ENCODE data around the gene MYO3A. TPM values are rescaled to one million over a fixed set of nuclear protein-coding genes. Genes with fewer than 3 reads are reported as not detected.

Gene MYO3A
- total and polyA plus RNA-seq, 2 donors (not counting 3 experiments of a cell fraction or from before 2014, with no cell fraction given), result not detected

- intact Hi-C loops (cut with micrococcal nuclease) (no loop called here), dilution Hi-C loops (cut with MboI; ENCODE audit: extremely low pct_ligation_motif_present, low sequenced_read_pairs) (no loop called here)
- no peak for FAIRE-seq
- no peak overlapping the region for H3K4me2 ChIP-seq (ENCODE audit: insufficient read depth, low read length)
- no peaks in the 10 kb centered on the region for H3K27me3 ChIP-seq (ENCODE audit: control insufficient read depth in 2 of 2, insufficient read depth in 2 of 2, low read length in 2 of 2)
- no peaks in the 10 kb centered on the region for H3K36me3 ChIP-seq (ENCODE audit: control insufficient read depth in 2 of 2, extremely low read depth in 1 of 2, insufficient read depth in 2 of 2, low read length in 2 of 2)
- H2AFZ ChIP-seq (ENCODE audit: low read depth, low read length), result no peak overlapping the region
- H3K4me3 ChIP-seq (replicated peaks in 1 of 3; ENCODE audit: insufficient read depth in 1 of 3, low read depth in 1 of 3, low read length in 3 of 3), result no peak overlapping the region
- no peaks in the 10 kb centered on the region for H3K9me3 ChIP-seq (replicated peaks; ENCODE audit: control insufficient read depth, insufficient read depth, low read length)
- POLR2A ChIA-PET, result no interaction called here
- DNase-seq (ENCODE audit: low read depth, low spot score), result no peak
- H3K4me1 ChIP-seq (ENCODE audit: control insufficient read depth, extremely low read depth, insufficient read depth, low read length), result no peaks in the 10 kb centered on the region
- no peaks in the 10 kb centered on the region for H3K79me2 ChIP-seq (ENCODE audit: control insufficient read depth, insufficient read depth, low read length)
- TF ChIP-seq, protein P1, sequence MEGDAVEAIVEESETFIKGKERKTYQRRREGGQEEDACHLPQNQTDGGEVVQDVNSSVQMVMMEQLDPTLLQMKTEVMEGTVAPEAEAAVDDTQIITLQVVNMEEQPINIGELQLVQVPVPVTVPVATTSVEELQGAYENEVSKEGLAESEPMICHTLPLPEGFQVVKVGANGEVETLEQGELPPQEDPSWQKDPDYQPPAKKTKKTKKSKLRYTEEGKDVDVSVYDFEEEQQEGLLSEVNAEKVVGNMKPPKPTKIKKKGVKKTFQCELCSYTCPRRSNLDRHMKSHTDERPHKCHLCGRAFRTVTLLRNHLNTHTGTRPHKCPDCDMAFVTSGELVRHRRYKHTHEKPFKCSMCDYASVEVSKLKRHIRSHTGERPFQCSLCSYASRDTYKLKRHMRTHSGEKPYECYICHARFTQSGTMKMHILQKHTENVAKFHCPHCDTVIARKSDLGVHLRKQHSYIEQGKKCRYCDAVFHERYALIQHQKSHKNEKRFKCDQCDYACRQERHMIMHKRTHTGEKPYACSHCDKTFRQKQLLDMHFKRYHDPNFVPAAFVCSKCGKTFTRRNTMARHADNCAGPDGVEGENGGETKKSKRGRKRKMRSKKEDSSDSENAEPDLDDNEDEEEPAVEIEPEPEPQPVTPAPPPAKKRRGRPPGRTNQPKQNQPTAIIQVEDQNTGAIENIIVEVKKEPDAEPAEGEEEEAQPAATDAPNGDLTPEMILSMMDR (IDR thresholded peaks at IDR 0.05; ENCODE audit: extremely low read depth in 1 of 2, insufficient read depth in 1 of 2, low read depth in 1 of 2, low read length in 2 of 2), result no peak
- TF ChIP-seq POLR2AphosphoS5 (IDR thresholded peaks at IDR 0.05; ENCODE audit: insufficient read depth, low read depth, low read length), result no peak
- H3K27ac ChIP-seq (ENCODE audit: insufficient read depth, low read depth, low read length), result no peak overlapping the region
- CTCF ChIA-PET, result no interaction called here
- no peaks in the 10 kb centered on the region for H3K9me1 ChIP-seq (replicated peaks; ENCODE audit: control insufficient read depth, extremely low read depth, insufficient read depth, low read length)
- BruUV-seq (replicated peaks), result no TSS peak
- H4K20me1 ChIP-seq (replicated peaks; ENCODE audit: control insufficient read depth, extremely low read depth, insufficient read depth, low read length), result no peaks in the 10 kb centered on the region
- no peak overlapping the region for H3K9ac ChIP-seq (replicated peaks; ENCODE audit: extremely low read depth, insufficient read depth, low read length)
Observed at GRCh38 chr10:26093229-26093628, 159.2 kb downstream of the MYO3A start.

GRCh38 chr10:26095781-26096180, 161.8 kb downstream of the MYO3A start:
- TF ChIP-seq MYC (IDR thresholded peaks at IDR 0.05; ENCODE audit: low read depth, low read length) (no peak), POLR2AphosphoS5 (IDR thresholded peaks at IDR 0.05; ENCODE audit: insufficient read depth, low read depth, low read length) (no peak), POLR2A (IDR thresholded peaks at IDR 0.05; ENCODE audit: low read depth, low read length) (no peak), MAX (IDR thresholded peaks at IDR 0.05; ENCODE audit: insufficient read depth, insufficient read length) (no peak), GATA2 (IDR thresholded peaks at IDR 0.05; ENCODE audit: insufficient read depth, insufficient read length, low read depth, low read length) (no peak), JUN (IDR thresholded peaks at IDR 0.05; ENCODE audit: borderline replicate concordance, insufficient read depth, insufficient read length, low read depth) (no peak), FOS (IDR thresholded peaks at IDR 0.05; ENCODE audit: borderline replicate concordance, insufficient read depth, low read length) (no peak), EZH2 (IDR thresholded peaks at IDR 0.05; ENCODE audit: borderline replicate concordance, low read depth, low read length, severe bottlenecking) (no peak)
- TF ChIP-seq, protein P1 (IDR thresholded peaks at IDR 0.05; ENCODE audit: extremely low read depth in 1 of 2, insufficient read depth in 1 of 2, low read depth in 1 of 2, low read length in 2 of 2), result no peak

More at GRCh38 chr10:26095781-26096180, 161.8 kb downstream of the MYO3A start:
- FAIRE-seq (no peak), DNase-seq (ENCODE audit: low read depth, low spot score) (no peak)
- H3K4me2 ChIP-seq (ENCODE audit: insufficient read depth, low read length), result no peak overlapping the region
- no peaks in the 10 kb centered on the region for H3K36me3 ChIP-seq (ENCODE audit: control insufficient read depth in 2 of 2, extremely low read depth in 1 of 2, insufficient read depth in 2 of 2, low read length in 2 of 2)
- H3K9me3 ChIP-seq (replicated peaks; ENCODE audit: control insufficient read depth, insufficient read depth, low read length), result no peaks in the 10 kb centered on the region
- H4K20me1 ChIP-seq (replicated peaks; ENCODE audit: control insufficient read depth, extremely low read depth, insufficient read depth, low read length), result no peaks in the 10 kb centered on the region
- no peaks in the 10 kb centered on the region for H3K4me1 ChIP-seq (ENCODE audit: control insufficient read depth, extremely low read depth, insufficient read depth, low read length)
- H2AFZ ChIP-seq (ENCODE audit: low read depth, low read length), result no peak overlapping the region
- intact Hi-C loops (cut with micrococcal nuclease), result no loop called here
- no TSS peak for BruUV-seq (replicated peaks)
- ChIA-PET CTCF (no interaction called here), POLR2A (no interaction called here)
- H3K27me3 ChIP-seq (ENCODE audit: control insufficient read depth in 2 of 2, insufficient read depth in 2 of 2, low read length in 2 of 2), result no peaks in the 10 kb centered on the region
- H3K79me2 ChIP-seq (ENCODE audit: control insufficient read depth, insufficient read depth, low read length), result no peaks in the 10 kb centered on the region
- H3K9ac ChIP-seq (replicated peaks; ENCODE audit: extremely low read depth, insufficient read depth, low read length), result no peak overlapping the region
- H3K9me1 ChIP-seq (replicated peaks; ENCODE audit: control insufficient read depth, extremely low read depth, insufficient read depth, low read length), result no peaks in the 10 kb centered on the region
- dilution Hi-C loops (cut with MboI; ENCODE audit: extremely low pct_ligation_motif_present, low sequenced_read_pairs), result no loop called here
- no peak overlapping the region for H3K4me3 ChIP-seq (replicated peaks in 1 of 3; ENCODE audit: insufficient read depth in 1 of 3, low read depth in 1 of 3, low read length in 3 of 3)
- no peak overlapping the region for H3K27ac ChIP-seq (ENCODE audit: insufficient read depth, low read depth, low read length)

Measured in endothelial cell of umbilical vein (primary cell).